Stimulated activated naive CD8-positive, alpha-beta T cell treated with anti-CD3 and anti-CD28 coated beads, Interleukin-15, Interleukin-2, amounts not matched to agents 100 ng/mL and 50 ng/mL, for 24 hours (primary cell): ENCODE measurements around the gene ZW10.

Experiments
- H3K27ac Mint-ChIP-seq: one replicate; pipeline ENCODE4 v1.8.0; 2021; ENCODE audit warnings: mild to moderate bottlenecking, mixed read lengths
- H3K27me3 Mint-ChIP-seq: one replicate; pipeline ENCODE4 v1.8.0; 2021; ENCODE audit warnings: mixed read lengths
- H3K36me3 Mint-ChIP-seq: one replicate; pipeline ENCODE4 v1.8.0; 2021; ENCODE audit warnings: low read depth, mixed read lengths
- H3K4me1 Mint-ChIP-seq: one replicate; pipeline ENCODE4 v1.8.0; 2021; ENCODE audit warnings: low read depth, mixed read lengths
- H3K4me3 Mint-ChIP-seq: one replicate; pipeline ENCODE4 v1.8.0; 2021; ENCODE audit warnings: mild to moderate bottlenecking, mixed read lengths
- H3K9me3 Mint-ChIP-seq: one replicate; pipeline ENCODE4 v1.8.0; 2021; ENCODE audit warnings: mixed read lengths

ZW10 gene

GRCh38 chr11:113695207-113695606 is 78.3 kb downstream of the ZW10 start:
- H3K27me3 Mint-ChIP-seq, result no peaks in the 10 kb centered on the region
- no peak overlapping the region for H3K27ac Mint-ChIP-seq
- H3K9me3 Mint-ChIP-seq, result no peaks in the 10 kb centered on the region
- no peaks in the 10 kb centered on the region for H3K4me1 Mint-ChIP-seq
- H3K4me3 Mint-ChIP-seq, result no peak overlapping the region
- no peaks in the 10 kb centered on the region for H3K36me3 Mint-ChIP-seq

- Mint-ChIP-seq H3K4me1 (no peaks in the 10 kb centered on the region), H3K27me3 (no peaks in the 10 kb centered on the region), H3K27ac (no peak overlapping the region), H3K9me3 (no peaks in the 10 kb centered on the region), H3K4me3 (no peak overlapping the region), H3K36me3 (no peaks in the 10 kb centered on the region)
Observed at GRCh38 chr11:113694390-113694789, 79.1 kb downstream of the ZW10 start.

GRCh38 chr11:113693030-113693429 is 80.5 kb downstream of the ZW10 start:
- Mint-ChIP-seq H3K27ac (no peak overlapping the region), H3K4me3 (no peak overlapping the region), H3K27me3 (no peaks in the 10 kb centered on the region), H3K4me1 (no peaks in the 10 kb centered on the region), H3K9me3 (no peaks in the 10 kb centered on the region), H3K36me3 (no peaks in the 10 kb centered on the region)

GRCh38 chr11:113690619-113691569 is 82.6 kb downstream of the ZW10 start:
- no peaks in the 10 kb centered on the region for H3K9me3 Mint-ChIP-seq
- H3K4me3 Mint-ChIP-seq, result no peak overlapping the region
- H3K4me1 Mint-ChIP-seq, result no peaks in the 10 kb centered on the region
- H3K27ac Mint-ChIP-seq, result no peak overlapping the region
- H3K36me3 Mint-ChIP-seq, result no peaks in the 10 kb centered on the region
- no peaks in the 10 kb centered on the region for H3K27me3 Mint-ChIP-seq

- Mint-ChIP-seq H3K27me3 (no peaks in the 10 kb centered on the region), H3K4me3 (no peak overlapping the region), H3K36me3 (no peaks in the 10 kb centered on the region), H3K27ac (no peak overlapping the region), H3K9me3 (no peaks in the 10 kb centered on the region), H3K4me1 (no peaks in the 10 kb centered on the region)
Observed at GRCh38 chr11:113689768-113690618, 83.5 kb downstream of the ZW10 start.

GRCh38 chr11:113685654-113686359 is 87.7 kb downstream of the ZW10 start:
- Mint-ChIP-seq H3K4me3 (no peak overlapping the region), H3K36me3 (no peaks in the 10 kb centered on the region), H3K27me3 (no peaks in the 10 kb centered on the region), H3K27ac (no peak overlapping the region), H3K9me3 (no peaks in the 10 kb centered on the region), H3K4me1 (no peaks in the 10 kb centered on the region)

GRCh38 chr11:113684496-113684895 is 89.0 kb downstream of the ZW10 start:
- no peaks in the 10 kb centered on the region for H3K4me1 Mint-ChIP-seq
- H3K27me3 Mint-ChIP-seq, result no peaks in the 10 kb centered on the region
- no peak overlapping the region for H3K27ac Mint-ChIP-seq
- H3K36me3 Mint-ChIP-seq, result no peaks in the 10 kb centered on the region
- H3K9me3 Mint-ChIP-seq, result no peaks in the 10 kb centered on the region
- no peak overlapping the region for H3K4me3 Mint-ChIP-seq

- Mint-ChIP-seq H3K9me3 (no peaks in the 10 kb centered on the region), H3K27ac (no peak overlapping the region), H3K4me1 (no peaks in the 10 kb centered on the region), H3K27me3 (no peaks in the 10 kb centered on the region), H3K4me3 (no peak overlapping the region), H3K36me3 (no peaks in the 10 kb centered on the region)
Observed at GRCh38 chr11:113683481-113684046, 89.9 kb downstream of the ZW10 start.
